Astrocyte (in vitro differentiated cells and primary cell): ENCODE data around the gene NOL4L. TPM values are rescaled to one million over a fixed set of nuclear protein-coding genes. Genes with fewer than 3 reads are reported as not detected.

Experiments
- DNase-seq: peaks from one replicate; pipeline ENCODE4 v3.0.0-alpha.2; 2010; ENCODE audit warnings: low read depth
- FAIRE-seq: peaks from 2 replicates; lab custom pipeline; 2011; peaks lifted over from hg19 to GRCh38; lab: Jason Lieb, UNC
- H2AFZ ChIP-seq: 2 replicates; pipeline ENCODE4 v1.6.0; 2012; ENCODE audit warnings: low read depth, low read length, inconsistent platforms
- H3K27ac ChIP-seq: 2 replicates; pipeline ENCODE4 v1.5.1; 2011; ENCODE audit warnings: low read depth, low read length, inconsistent platforms
- H3K27me3 ChIP-seq: 2 replicates; pipeline ENCODE4 v1.6.0; 2011; ENCODE audit warnings: low read length, inconsistent platforms; ENCODE audit not compliant: insufficient read depth
- H3K36me3 ChIP-seq: 2 replicates; pipeline ENCODE4 v1.5.1; 2011; ENCODE audit warnings: low read length, inconsistent platforms; ENCODE audit not compliant: insufficient read depth
- H3K4me1 ChIP-seq: 2 replicates; pipeline ENCODE4 v1.5.1; 2011; ENCODE audit warnings: low read length, inconsistent platforms; ENCODE audit not compliant: insufficient read depth
- H3K4me2 ChIP-seq: 2 replicates; pipeline ENCODE4 v1.6.0; 2012; ENCODE audit warnings: low read length, inconsistent platforms
- H3K4me3 ChIP-seq: 2 replicates; pipeline ENCODE4 v1.5.1; 2011; ENCODE audit warnings: low read depth, mild to moderate bottlenecking, low read length, inconsistent platforms; ENCODE audit not compliant: insufficient read depth
- H3K79me2 ChIP-seq: 2 replicates; pipeline ENCODE4 v1.6.0; 2012; ENCODE audit warnings: mild to moderate bottlenecking, low read length, inconsistent platforms; ENCODE audit not compliant: insufficient read depth
- H3K9ac ChIP-seq: 2 replicates; pipeline ENCODE4 v1.6.0; 2012; ENCODE audit warnings: mild to moderate bottlenecking, low read length, inconsistent platforms
- H3K9me3 ChIP-seq: 2 replicates; pipeline ENCODE4 v1.5.1; 2012; ENCODE audit warnings: low read depth, mild to moderate bottlenecking, low read length, inconsistent platforms; ENCODE audit not compliant: insufficient read depth
- H4K20me1 ChIP-seq: 2 replicates; pipeline ENCODE4 v1.6.0; 2012; ENCODE audit warnings: low read length, inconsistent platforms; ENCODE audit not compliant: insufficient read depth
- H3K27ac Mint-ChIP-seq: one replicate; pipeline ENCODE4 v1.8.0; 2021; ENCODE audit warnings: mild to moderate bottlenecking, mixed read lengths; ENCODE audit not compliant: unreplicated experiment
- H3K27me3 Mint-ChIP-seq: one replicate; pipeline ENCODE4 v1.8.0; 2021; ENCODE audit warnings: low read depth, mixed read lengths; ENCODE audit not compliant: unreplicated experiment
- H3K36me3 Mint-ChIP-seq: one replicate; pipeline ENCODE4 v1.8.0; 2021; ENCODE audit warnings: low read depth, mixed read lengths; ENCODE audit not compliant: unreplicated experiment
- H3K4me1 Mint-ChIP-seq: one replicate; pipeline ENCODE4 v1.8.0; 2021; ENCODE audit warnings: low read depth, mixed read lengths; ENCODE audit not compliant: unreplicated experiment
- H3K4me3 Mint-ChIP-seq: one replicate; pipeline ENCODE4 v1.8.0; 2021; ENCODE audit warnings: mild to moderate bottlenecking, moderate library complexity, mixed read lengths; ENCODE audit not compliant: unreplicated experiment
- H3K9me3 Mint-ChIP-seq: one replicate; pipeline ENCODE4 v1.8.0; 2021; ENCODE audit warnings: mild to moderate bottlenecking, mixed read lengths; ENCODE audit not compliant: unreplicated experiment
- CTCF ChIP-seq: IDR thresholded peaks from 2 replicates; pipeline ENCODE4 v1.5.1; 2011; ENCODE audit warnings: low read depth, mild to moderate bottlenecking, inconsistent platforms, low read length, moderate library complexity; ENCODE audit not compliant: insufficient read depth
- EZH2 ChIP-seq: IDR thresholded peaks from 2 replicates; pipeline ENCODE4 v1.6.1; 2012; ENCODE audit warnings: mild to moderate bottlenecking, low read length, inconsistent platforms; ENCODE audit not compliant: insufficient read depth
- total RNA-seq: library from RNA; stranded (reverse); gene quantifications from 2 replicates; pipeline ENCODE4 v1.2.1, GENCODE V29; 2021

NOL4L gene
- total RNA-seq, 1 donor from 2014 or later = 35.5 TPM

GRCh38 chr20:32510120-32510600 lies 75.0 kb downstream of the NOL4L start:
- Histone ChIP-seq H3K79me2 (no peaks in the 10 kb centered on the region), H2AFZ (no peak overlapping the region), H3K9me3 (no peaks in the 10 kb centered on the region), H3K4me3 (no peak overlapping the region), H3K36me3 (no peaks in the 10 kb centered on the region), H3K4me1 (peaks cover 7% of the 10 kb centered on the region), H3K27me3 (no peaks in the 10 kb centered on the region), H4K20me1 (no peaks in the 10 kb centered on the region), H3K9ac (no peak overlapping the region), H3K4me2 (no peak overlapping the region), H3K27ac (no peak overlapping the region)
- Mint-ChIP-seq H3K27me3 (peaks cover 18% of the 10 kb centered on the region), H3K27ac (no peak overlapping the region), H3K4me1 (peaks cover 4% of the 10 kb centered on the region), H3K36me3 (peaks cover 4% of the 10 kb centered on the region), H3K4me3 (no peak overlapping the region), H3K9me3 (no peaks in the 10 kb centered on the region)
- FAIRE-seq (no peak), DNase-seq (no peak)
- TF ChIP-seq EZH2 (no peak), CTCF (no peak)

GRCh38 chr20:32509639-32510066 lies 75.5 kb downstream of the NOL4L start:
- H3K27ac ChIP-seq = no peak overlapping the region
- Mint-ChIP-seq H3K4me1 (peaks cover 4% of the 10 kb centered on the region), H3K9me3 (no peaks in the 10 kb centered on the region), H3K27ac (no peak overlapping the region), H3K36me3 (peaks cover 3% of the 10 kb centered on the region), H3K4me3 (no peak overlapping the region), H3K27me3 (peaks cover 14% of the 10 kb centered on the region)
- H4K20me1 ChIP-seq = no peaks in the 10 kb centered on the region
- H3K79me2 ChIP-seq = no peaks in the 10 kb centered on the region
- H3K27me3 ChIP-seq = no peaks in the 10 kb centered on the region
- DNase-seq (no peak), FAIRE-seq (no peak)
- no peak overlapping the region for H3K4me2 ChIP-seq
- no peak for TF ChIP-seq CTCF
- TF ChIP-seq EZH2 = no peak
- H3K36me3 ChIP-seq = no peaks in the 10 kb centered on the region
- peaks cover 7% of the 10 kb centered on the region for H3K4me1 ChIP-seq
- H3K4me3 ChIP-seq = no peak overlapping the region
- H2AFZ ChIP-seq = no peak overlapping the region
- no peaks in the 10 kb centered on the region for H3K9me3 ChIP-seq
- no peak overlapping the region for H3K9ac ChIP-seq

- H3K4me1 ChIP-seq = peaks cover 7% of the 10 kb centered on the region
- no peaks in the 10 kb centered on the region for H3K36me3 ChIP-seq
- Mint-ChIP-seq H3K36me3 (no peaks in the 10 kb centered on the region), H3K4me1 (peaks cover 4% of the 10 kb centered on the region), H3K9me3 (no peaks in the 10 kb centered on the region), H3K27me3 (peaks cover 8% of the 10 kb centered on the region), H3K4me3 (no peak overlapping the region), H3K27ac (no peak overlapping the region)
- TF ChIP-seq EZH2 (no peak), CTCF (no peak)
- no peak overlapping the region for H3K4me3 ChIP-seq
- H3K4me2 ChIP-seq = no peak overlapping the region
- DNase-seq = no peak
- no peak overlapping the region for H3K27ac ChIP-seq
- no peaks in the 10 kb centered on the region for H3K79me2 ChIP-seq
- no peak overlapping the region for H2AFZ ChIP-seq
- no peaks in the 10 kb centered on the region for H4K20me1 ChIP-seq
- H3K9me3 ChIP-seq = no peaks in the 10 kb centered on the region
- H3K27me3 ChIP-seq = no peaks in the 10 kb centered on the region
- no peak for FAIRE-seq
- no peak overlapping the region for H3K9ac ChIP-seq
These were observed 76.4 kb downstream of the NOL4L start for GRCh38 chr20:32508775-32509119.
